22Rv1 (cell line): ENCODE data around the gene CDRT15.
"Not testable (repeated sequence)": the region's sequence is repeated elsewhere in the genome, so short reads cannot be mapped to it uniquely, and the experiment has no call there.

Source experiments
- H3K27ac ChIP-seq: fragments of 450-650 bp; 2 replicates; pipeline ENCODE4 v1.5.1; 2017
- ZFX ChIP-seq: fragments of 450-650 bp; IDR thresholded peaks from 2 replicates; pipeline ENCODE4 v1.6.1; 2017; ENCODE audit warnings: antibody characterized with exemption, borderline replicate concordance
- TF ChIP-seq, protein P1 (sequence below): fragments of 450-650 bp; IDR thresholded peaks from 2 replicates; pipeline ENCODE4 v1.5.1; 2017; ENCODE audit warnings: mild to moderate bottlenecking

The CDRT15 gene

DNA sequence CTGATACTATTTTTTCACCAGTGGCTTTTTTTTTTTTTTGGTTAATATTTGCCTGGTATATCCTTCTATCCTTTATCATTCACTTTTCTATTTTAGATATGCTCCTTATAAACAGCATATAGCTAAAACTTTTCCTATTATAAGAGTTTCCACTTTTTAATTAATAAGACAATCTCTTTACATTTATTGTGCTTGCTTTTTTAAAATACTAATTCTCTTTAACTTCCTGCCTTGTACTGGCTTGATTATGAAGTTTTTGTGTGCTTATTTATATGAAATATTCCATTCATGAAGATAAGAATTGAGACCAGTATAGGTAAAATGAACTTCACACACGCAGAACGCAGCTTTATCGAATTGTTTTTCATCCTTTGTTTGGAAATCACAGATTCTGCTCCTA lies 9.0 kb upstream of the CDRT15 start:
- TF ChIP-seq ZFX: no peak
- TF ChIP-seq, protein P1, sequence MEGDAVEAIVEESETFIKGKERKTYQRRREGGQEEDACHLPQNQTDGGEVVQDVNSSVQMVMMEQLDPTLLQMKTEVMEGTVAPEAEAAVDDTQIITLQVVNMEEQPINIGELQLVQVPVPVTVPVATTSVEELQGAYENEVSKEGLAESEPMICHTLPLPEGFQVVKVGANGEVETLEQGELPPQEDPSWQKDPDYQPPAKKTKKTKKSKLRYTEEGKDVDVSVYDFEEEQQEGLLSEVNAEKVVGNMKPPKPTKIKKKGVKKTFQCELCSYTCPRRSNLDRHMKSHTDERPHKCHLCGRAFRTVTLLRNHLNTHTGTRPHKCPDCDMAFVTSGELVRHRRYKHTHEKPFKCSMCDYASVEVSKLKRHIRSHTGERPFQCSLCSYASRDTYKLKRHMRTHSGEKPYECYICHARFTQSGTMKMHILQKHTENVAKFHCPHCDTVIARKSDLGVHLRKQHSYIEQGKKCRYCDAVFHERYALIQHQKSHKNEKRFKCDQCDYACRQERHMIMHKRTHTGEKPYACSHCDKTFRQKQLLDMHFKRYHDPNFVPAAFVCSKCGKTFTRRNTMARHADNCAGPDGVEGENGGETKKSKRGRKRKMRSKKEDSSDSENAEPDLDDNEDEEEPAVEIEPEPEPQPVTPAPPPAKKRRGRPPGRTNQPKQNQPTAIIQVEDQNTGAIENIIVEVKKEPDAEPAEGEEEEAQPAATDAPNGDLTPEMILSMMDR: no peak
- H3K27ac ChIP-seq: no peak overlapping the region

DNA sequence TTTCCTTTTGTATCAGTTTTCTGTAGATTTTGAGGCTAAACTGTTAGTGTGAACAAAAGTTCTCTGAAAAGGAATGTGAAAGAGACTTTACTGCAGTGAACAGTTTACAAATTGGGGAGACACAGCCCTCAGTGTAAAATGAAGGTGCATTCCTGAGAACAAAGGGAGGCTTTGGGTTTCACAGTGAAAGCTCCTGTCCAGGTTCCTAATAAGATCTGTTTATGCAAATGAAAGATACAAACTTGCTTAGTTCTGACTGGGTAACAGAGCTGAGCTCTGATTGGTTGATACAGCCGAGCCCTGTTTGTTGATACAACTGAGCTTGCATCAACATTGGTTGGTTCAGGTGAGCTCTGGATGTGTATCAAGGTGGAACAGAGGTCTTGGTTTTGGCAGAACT lies 8.3 kb upstream of the CDRT15 start:
- H3K27ac ChIP-seq: no peak overlapping the region
- no peak for TF ChIP-seq ZFX
- TF ChIP-seq, protein P1: no peak

DNA sequence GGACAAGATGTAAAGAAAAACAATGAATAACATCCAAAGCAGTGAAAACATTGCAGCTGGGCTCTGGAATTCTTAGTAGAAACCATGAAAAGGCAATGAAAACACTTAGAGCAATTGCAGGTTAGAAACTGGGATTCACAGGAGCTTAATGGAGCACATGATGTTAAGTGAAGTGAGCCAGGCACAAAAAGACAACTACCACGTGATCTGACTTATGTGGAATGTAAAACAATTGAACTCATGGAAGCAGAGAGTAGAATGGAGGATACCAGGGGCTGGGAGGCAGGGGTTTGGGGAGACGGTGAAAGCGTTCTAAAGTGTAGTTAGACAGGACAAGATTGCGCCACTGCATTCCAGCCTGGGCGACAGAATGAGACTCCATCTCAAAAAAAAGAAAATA lies 2.6 kb upstream of the CDRT15 start:
- not testable (repeated sequence) for H3K27ac ChIP-seq

DNA sequence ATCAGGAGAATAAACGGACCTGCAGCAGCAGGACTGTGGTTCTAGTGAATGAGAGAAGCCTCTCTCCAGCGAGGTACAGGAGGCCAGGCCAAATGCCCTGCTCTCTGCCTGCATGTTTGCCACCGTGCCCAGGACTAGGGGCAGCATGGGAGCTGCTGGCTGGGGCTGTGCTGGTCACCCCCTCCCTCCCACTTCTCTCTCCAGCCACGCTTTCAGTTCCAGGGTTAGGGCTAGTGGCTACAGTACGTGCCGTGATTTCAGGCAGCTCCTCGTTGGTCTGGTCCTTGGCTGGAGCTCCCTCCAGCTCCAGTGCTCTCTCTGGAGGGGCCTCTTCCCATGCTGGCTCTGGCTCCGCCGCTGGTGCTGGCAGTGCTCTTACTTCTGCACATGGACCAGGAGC lies 630 bp downstream of the CDRT15 start:
- H3K27ac ChIP-seq: not testable (repeated sequence)

DNA sequence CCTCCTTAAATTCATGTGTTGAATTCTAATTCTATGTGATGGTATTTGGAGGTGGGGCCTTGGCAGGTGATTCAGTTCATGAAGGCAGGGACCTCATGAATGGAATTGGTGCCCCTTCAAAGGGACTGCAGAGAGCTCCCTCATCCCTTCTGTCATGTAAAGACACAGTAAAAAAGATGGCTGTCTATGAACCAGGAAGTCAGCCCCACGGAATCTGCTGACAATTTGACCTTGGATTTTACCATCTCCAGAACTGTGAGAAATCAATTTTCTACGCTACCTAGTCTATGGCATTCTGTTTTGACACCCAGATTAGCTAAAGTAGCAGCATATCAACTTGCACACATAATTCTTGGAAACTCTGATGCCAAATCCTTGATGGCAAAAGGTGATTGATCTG lies 1.6 kb downstream of the CDRT15 start:
- not testable (repeated sequence) for H3K27ac ChIP-seq

DNA sequence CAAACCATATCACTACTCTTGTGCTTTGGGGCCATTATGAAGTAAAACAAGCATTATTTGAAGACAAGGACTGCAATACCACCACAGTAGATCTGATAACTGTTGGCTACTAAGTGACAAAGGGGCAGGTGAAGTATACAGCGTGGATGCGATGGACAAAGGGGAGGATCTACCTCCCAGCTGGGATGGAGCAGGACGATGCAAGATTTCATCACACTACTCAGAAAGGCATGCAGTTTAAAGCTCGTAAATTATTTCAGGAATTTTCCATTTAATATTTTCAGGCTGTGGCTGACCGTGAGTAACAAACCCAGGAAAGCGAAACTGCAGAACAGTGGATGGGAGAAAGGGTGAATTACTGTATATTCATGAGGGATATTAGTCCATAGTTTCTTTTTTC lies 5.5 kb downstream of the CDRT15 start:
- not testable (repeated sequence) for H3K27ac ChIP-seq

DNA sequence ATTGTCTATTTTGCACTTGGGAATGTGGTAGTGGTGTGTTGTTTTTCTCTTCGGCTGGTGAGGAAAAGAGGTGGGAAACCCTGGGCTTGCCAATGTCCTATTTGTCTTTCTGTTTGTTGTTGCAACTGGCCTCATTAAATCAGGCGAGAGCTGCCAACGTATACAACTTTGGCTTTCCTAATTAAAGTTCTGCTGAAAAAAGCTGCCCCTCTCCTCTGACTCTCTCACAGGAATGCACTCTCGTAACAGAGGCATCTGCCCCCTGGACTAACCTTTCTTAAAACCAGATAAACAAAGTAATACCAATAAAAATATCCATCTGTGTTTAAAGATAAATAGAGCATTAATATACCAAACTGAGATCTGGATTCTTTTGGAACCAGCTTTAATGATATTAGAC lies 7.8 kb downstream of the CDRT15 start:
- no peak overlapping the region for H3K27ac ChIP-seq
- TF ChIP-seq, protein P1: no peak
- TF ChIP-seq ZFX: no peak

DNA sequence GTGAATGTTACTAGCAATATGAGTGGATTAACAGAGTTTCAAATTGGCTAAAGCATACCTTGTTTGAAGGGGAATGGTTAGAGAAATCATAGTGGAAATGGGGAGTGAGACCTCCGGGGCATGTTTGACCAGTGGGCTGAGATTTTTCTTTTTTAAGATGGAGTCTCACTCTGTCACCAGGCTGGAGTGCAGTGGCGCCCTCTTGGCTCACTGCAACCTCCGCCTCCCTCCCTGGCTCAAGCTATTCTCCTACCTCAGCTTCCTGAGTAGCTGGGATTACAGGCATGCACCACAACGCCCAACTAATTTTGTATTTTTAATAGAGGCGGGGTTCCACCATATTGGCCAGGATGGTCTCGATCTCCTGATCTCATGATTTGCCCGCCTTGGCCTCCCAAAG lies 9.6 kb downstream of the CDRT15 start:
- TF ChIP-seq ZFX: no peak
- TF ChIP-seq, protein P1: peak; percentile 20
- no peak overlapping the region for H3K27ac ChIP-seq

DNA sequence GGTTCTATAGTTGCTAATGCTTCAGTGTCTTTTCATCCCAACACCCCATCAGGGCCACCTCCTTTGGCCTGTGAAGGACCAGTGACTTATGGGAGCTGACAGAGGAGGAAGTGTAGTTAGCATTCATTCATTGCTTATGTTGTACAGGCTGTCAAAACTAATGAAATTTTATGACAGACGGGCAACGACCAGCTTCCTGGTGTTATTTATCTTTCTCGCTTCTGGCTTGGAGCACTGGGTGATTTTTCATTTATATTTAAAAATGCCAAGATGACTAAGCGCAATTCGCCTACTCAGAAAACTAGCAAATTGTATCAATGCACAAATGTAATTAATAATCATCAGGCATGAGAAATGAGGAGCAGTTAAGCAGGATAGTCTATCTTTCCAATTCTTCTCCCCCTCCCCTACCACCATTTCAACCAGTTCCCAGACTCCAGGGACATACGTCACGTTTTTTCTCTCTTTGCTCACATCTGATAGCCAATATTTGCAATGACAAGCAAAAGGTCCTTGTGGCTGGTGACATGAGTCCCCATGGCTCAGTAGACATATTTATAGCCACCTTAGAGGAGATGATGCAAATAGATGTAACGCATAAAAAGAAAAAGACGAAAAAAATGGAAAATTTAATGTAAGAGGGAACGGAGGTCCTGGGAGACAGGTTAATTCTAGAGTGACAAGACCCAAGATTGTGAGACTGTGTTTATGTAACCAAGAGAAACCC lies 11.2 kb downstream of the CDRT15 start:
- no peak for TF ChIP-seq ZFX
- TF ChIP-seq, protein P1: no peak
- H3K27ac ChIP-seq: no peak overlapping the region

DNA sequence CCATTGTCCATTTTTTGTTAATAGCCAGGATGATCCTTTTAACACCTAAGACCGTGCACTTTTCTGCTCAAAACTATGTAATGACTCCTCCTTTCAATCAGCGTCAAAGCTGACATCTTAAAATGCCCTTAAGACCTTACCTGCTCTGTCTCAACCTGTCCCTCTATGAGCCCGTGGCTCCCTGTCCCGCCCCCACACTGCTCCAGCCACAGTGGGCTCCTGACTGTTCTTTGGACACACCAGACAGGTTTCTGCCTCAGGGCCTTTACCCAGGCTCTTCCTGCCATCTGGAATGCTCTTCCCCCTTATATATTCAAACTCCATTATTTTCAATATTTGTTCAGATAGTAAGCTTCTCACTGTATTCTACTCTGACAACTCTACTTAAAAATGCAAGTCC lies 14.1 kb downstream of the CDRT15 start:
- H3K27ac ChIP-seq: no peak overlapping the region
- TF ChIP-seq, protein P1: no peak
- no peak for TF ChIP-seq ZFX
